Large intestine (tissue), 3 donors: Measurements from ENCODE around the gene AGPS. TPM values are rescaled to one million over a fixed set of nuclear protein-coding genes. Genes with fewer than 3 reads are reported as not detected.

ENCODE experiments used
- DNase-seq, 2 donors: peaks; one replicate each; pipeline versions ENCODE4 v3.0.0 to v3.0.0-alpha.2; 2013
- H3K27ac ChIP-seq: one replicate; pipeline ENCODE4 v1.5.1; 2013; ENCODE audit warnings: low read length
- H3K27me3 ChIP-seq: 2 replicates; pipeline ENCODE4 v1.6.1; 2013; ENCODE audit warnings: low read length; ENCODE audit not compliant: control insufficient read depth, insufficient read depth
- H3K36me3 ChIP-seq: 2 replicates; pipeline ENCODE4 v1.6.1; 2013; ENCODE audit warnings: low read length; ENCODE audit not compliant: control insufficient read depth, insufficient read depth
- H3K4me1 ChIP-seq: one replicate; pipeline ENCODE4 v1.6.1; 2013; ENCODE audit warnings: low read length; ENCODE audit not compliant: control insufficient read depth, insufficient read depth
- H3K4me3 ChIP-seq: one replicate; pipeline ENCODE4 v1.5.1; 2013; ENCODE audit warnings: low read length
- H3K9me3 ChIP-seq: one replicate; pipeline ENCODE4 v1.6.1; 2013; ENCODE audit warnings: mild to moderate bottlenecking, low read depth, low read length, moderate library complexity; ENCODE audit not compliant: control insufficient read depth
- WGBS: methylation state at CpG from one replicate; pipeline ENCODE4 v1.1.5; 2013; ENCODE audit warnings: low lambda C conversion rate; ENCODE audit not compliant: insufficient coverage; 5-methylcytosine and 5-hydroxymethylcytosine counted together
- polyA plus RNA-seq: library from polyadenylated mRNA; unstranded; fragments of 120-200 nt; gene quantifications from one replicate; pipeline ENCODE4 v1.2.1, GENCODE V29; 2013

The AGPS gene
- polyA plus RNA-seq, 1 donor, result 24.2 TPM

GRCh38 chr2:177579486-177580036 is 187.0 kb downstream of the AGPS start:
- Histone ChIP-seq H3K4me1 (peaks cover 3% of the 10 kb centered on the region), H3K4me3 (no peak overlapping the region), H3K36me3 (no peaks in the 10 kb centered on the region), H3K9me3 (no peaks in the 10 kb centered on the region), H3K27me3 (no peaks in the 10 kb centered on the region), H3K27ac (no peak overlapping the region)
- WGBS, result 60% methylated on average over 1 of the region's 3 CpGs
- peak in 1 of 2 donors; percentile 44 for DNase-seq

DNA sequence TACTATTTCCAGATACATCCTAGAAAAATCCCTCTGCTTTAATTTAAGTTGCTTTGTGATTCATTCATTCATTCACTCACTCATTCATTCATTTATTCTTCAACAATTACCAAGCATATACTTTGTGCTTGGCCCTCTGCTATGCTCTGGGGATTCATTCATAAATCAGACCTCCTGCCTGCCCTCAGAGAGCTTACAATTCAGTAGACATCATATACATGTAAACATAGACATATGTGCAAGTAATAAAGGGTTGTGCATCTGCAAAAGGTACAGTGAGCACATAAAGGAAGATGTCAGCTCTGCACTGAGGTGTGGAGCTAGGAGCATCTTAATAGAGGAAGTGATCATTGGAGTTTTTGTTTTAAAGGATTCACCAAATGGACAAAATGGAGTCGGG is 189.4 kb downstream of the AGPS start:
- no peaks in the 10 kb centered on the region for H3K36me3 ChIP-seq

DNA sequence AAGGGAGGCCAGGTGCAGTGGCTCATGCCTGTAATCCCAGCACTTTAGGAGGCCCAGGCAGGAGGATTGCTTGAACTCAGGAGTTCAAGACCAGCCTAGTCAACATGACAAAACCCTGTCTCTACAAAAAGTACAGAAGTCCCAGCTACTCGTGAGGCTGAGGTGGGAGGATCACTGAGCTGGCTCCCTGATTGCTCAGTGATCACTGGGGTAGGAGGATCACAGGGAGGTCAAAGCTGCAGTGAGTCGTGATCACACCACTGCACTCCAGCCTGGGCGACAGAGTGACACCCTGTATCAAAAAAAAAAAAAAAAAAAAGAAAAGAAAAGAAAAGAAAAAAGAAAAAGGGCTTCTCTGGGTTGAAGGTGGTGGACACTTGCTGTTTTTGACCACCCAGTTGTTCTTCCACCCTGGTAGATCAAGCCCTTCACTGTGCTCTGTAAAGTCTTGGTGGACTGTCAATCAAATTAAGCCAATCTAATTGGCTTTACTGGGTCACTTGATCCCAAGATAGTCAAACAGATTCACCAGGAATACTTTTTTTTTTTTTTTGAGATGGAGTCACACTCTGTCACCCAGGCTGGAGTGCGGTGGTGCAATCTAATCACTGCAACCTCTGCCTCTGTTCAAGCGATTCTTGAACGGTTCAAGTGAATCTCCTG is 191.6 kb downstream of the AGPS start:
- Histone ChIP-seq H3K27ac (no peak overlapping the region), H3K9me3 (no peaks in the 10 kb centered on the region), H3K4me1 (peaks cover 3% of the 10 kb centered on the region), H3K4me3 (no peak overlapping the region), H3K27me3 (no peaks in the 10 kb centered on the region), H3K36me3 (no peaks in the 10 kb centered on the region)
- WGBS, result 80% methylated on average over 1 of the region's 6 CpGs
- no peak for DNase-seq

More for the DNA sequence above, 189.4 kb downstream of the AGPS start:
- Histone ChIP-seq H3K27me3 (no peaks in the 10 kb centered on the region), H3K9me3 (no peaks in the 10 kb centered on the region), H3K27ac (no peak overlapping the region), H3K4me3 (no peak overlapping the region), H3K4me1 (peaks cover 3% of the 10 kb centered on the region)
- no CpG with 5 or more reads among the region's 1 CpG for WGBS
- DNase-seq, result no peak

DNA sequence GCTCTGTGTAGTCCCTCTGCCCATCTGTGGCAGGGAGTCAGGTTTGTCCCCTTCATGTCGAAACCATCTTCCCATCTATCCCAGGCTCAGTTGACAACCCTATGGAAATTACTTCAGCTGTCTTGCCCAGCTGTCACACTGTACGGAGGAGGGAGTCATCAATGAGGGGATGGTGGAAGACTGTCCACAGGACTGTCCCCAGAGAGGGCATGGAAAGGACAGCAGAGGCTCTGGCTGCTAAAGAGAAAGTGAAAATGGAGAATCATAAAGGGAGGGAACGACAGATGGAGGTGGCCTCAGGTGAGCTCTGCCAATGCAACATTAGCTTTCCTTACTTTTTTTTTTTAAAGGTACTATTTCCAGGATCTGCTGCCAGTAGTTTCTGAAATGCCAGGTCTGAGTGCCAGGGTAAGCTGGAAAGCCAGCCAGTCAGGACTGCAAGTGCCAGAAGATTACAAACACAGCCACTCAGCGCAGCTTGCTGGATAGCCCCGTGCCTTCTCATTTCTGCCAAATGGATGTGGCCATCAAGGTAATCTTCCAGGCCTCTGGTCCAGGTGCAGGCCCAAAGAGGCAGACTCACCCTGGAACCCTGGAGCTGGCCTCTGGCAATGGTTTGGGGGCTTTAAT is 192.8 kb downstream of the AGPS start:
- peak in 1 of 2 donors; percentile 32 for DNase-seq
- H3K27me3 ChIP-seq, result no peaks in the 10 kb centered on the region
- no CpG with 5 or more reads among the region's 5 CpGs for WGBS
- H3K36me3 ChIP-seq, result no peaks in the 10 kb centered on the region
- no peaks in the 10 kb centered on the region for H3K4me1 ChIP-seq
- no peak overlapping the region for H3K4me3 ChIP-seq
- no peak overlapping the region for H3K27ac ChIP-seq
- no peaks in the 10 kb centered on the region for H3K9me3 ChIP-seq

- H3K27me3 ChIP-seq, result no peaks in the 10 kb centered on the region
- H3K9me3 ChIP-seq, result no peaks in the 10 kb centered on the region
- no peak overlapping the region for H3K27ac ChIP-seq
- WGBS, result no CpG with 5 or more reads among the region's 1 CpG
- H3K36me3 ChIP-seq, result no peaks in the 10 kb centered on the region
- H3K4me3 ChIP-seq, result no peak overlapping the region
- H3K4me1 ChIP-seq, result no peaks in the 10 kb centered on the region
- DNase-seq, result peak in 1 of 2 donors; percentile 34
Observed at GRCh38 chr2:177586154-177586553, 193.6 kb downstream of the AGPS start.

DNA sequence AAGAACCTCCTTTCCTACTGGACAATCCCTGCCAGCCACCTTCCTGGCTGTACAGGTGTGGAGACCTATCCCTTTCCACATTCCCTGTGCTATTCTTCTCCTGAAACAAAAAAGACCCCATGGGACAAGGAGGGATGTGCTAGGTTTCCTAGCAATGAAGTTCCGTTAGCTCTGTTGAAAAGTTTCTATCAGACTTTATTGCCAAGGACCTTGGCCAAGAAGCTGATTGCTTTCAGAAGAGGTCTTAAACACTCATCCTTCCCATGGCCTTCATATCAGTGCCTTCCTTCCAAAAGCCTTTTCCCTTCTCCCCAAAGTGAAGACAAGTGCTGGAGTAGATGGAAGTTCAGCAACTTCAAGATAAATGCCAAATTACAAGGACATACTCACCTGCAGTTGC is 194.8 kb downstream of the AGPS start:
- Histone ChIP-seq H3K27me3 (no peaks in the 10 kb centered on the region), H3K27ac (no peak overlapping the region), H3K4me1 (no peaks in the 10 kb centered on the region), H3K9me3 (no peaks in the 10 kb centered on the region), H3K36me3 (no peaks in the 10 kb centered on the region), H3K4me3 (no peak overlapping the region)
- no CpG with 5 or more reads among the region's 1 CpG for WGBS
- no peak for DNase-seq

- no peaks in the 10 kb centered on the region for H3K27me3 ChIP-seq
- no CpG with 5 or more reads among the region's 3 CpGs for WGBS
- no peaks in the 10 kb centered on the region for H3K36me3 ChIP-seq
- no peak overlapping the region for H3K4me3 ChIP-seq
- H3K27ac ChIP-seq, result no peak overlapping the region
- DNase-seq, result no peak
- no peaks in the 10 kb centered on the region for H3K4me1 ChIP-seq
- H3K9me3 ChIP-seq, result no peaks in the 10 kb centered on the region
Observed at GRCh38 chr2:177588671-177589070, 196.1 kb downstream of the AGPS start.

DNA sequence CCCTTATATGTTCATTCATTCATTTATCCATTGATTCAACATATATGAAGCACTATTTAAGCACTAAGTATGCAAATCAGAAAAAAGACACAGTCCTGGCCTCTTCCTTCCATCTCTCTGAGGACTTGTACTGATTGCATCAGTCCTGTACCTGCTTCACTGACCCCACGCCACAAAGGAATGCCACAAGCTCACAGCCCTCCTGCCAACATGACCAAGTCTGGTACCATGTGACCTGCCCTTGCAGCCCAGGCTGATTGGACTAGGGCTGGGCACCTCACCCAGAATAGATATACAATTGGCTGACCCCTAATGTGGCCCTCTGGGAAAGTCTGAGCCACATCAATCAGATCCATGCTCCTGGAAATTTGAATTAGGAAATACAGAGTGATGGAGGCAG is 196.6 kb downstream of the AGPS start:
- no peaks in the 10 kb centered on the region for H3K36me3 ChIP-seq
- H3K4me3 ChIP-seq, result no peak overlapping the region
- WGBS, result no CpG with 5 or more reads among the region's 1 CpG
- no peak for DNase-seq
- no peaks in the 10 kb centered on the region for H3K9me3 ChIP-seq
- no peaks in the 10 kb centered on the region for H3K4me1 ChIP-seq
- no peaks in the 10 kb centered on the region for H3K27me3 ChIP-seq
- H3K27ac ChIP-seq, result no peak overlapping the region

DNA sequence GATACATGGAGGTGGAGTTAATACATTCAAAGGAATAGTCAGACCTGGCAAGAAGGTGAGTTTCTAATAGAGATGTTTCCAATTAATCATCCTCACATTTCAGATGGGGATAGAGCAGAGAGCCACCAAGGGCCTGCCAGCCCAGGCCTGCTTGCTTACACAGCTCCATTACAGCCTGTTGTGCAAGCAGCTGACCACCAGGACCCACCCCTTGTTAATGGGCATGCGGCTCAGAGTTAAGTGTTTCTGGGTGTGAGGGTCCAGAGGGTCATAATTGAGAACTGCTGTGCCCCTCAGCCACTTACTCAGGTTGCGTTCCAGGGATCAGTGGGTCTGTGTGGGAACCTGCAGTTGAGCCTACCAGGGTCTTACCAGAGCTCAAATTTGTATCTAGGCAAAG is 199.8 kb downstream of the AGPS start:
- Histone ChIP-seq H3K4me1 (no peaks in the 10 kb centered on the region), H3K9me3 (no peaks in the 10 kb centered on the region), H3K27me3 (no peaks in the 10 kb centered on the region), H3K27ac (no peak overlapping the region), H3K4me3 (no peak overlapping the region), H3K36me3 (no peaks in the 10 kb centered on the region)
- no peak for DNase-seq
- WGBS, result no CpG with 5 or more reads among the region's 2 CpGs

GRCh38 chr2:177592945-177593344 is 200.4 kb downstream of the AGPS start:
- no peaks in the 10 kb centered on the region for H3K36me3 ChIP-seq
- no peaks in the 10 kb centered on the region for H3K9me3 ChIP-seq
- H3K27ac ChIP-seq, result no peak overlapping the region
- DNase-seq, result no peak
- no peaks in the 10 kb centered on the region for H3K27me3 ChIP-seq
- no peak overlapping the region for H3K4me3 ChIP-seq
- H3K4me1 ChIP-seq, result peaks cover 2% of the 10 kb centered on the region

- no peak overlapping the region for H3K4me3 ChIP-seq
- no peaks in the 10 kb centered on the region for H3K9me3 ChIP-seq
- DNase-seq, result no peak
- no peaks in the 10 kb centered on the region for H3K36me3 ChIP-seq
- H3K27ac ChIP-seq, result no peak overlapping the region
- H3K27me3 ChIP-seq, result no peaks in the 10 kb centered on the region
- H3K4me1 ChIP-seq, result peaks cover 2% of the 10 kb centered on the region
- no CpG with 5 or more reads among the region's 3 CpGs for WGBS
Observed at GRCh38 chr2:177593402-177593801, 200.8 kb downstream of the AGPS start.
